ENCODE results near the gene ANKRD23. TPM values are rescaled to one million over a fixed set of nuclear protein-coding genes. Genes with fewer than 3 reads are reported as not detected.

ANKRD23 gene
- total RNA-seq, 1 donor, result 1.3 TPM

DNA sequence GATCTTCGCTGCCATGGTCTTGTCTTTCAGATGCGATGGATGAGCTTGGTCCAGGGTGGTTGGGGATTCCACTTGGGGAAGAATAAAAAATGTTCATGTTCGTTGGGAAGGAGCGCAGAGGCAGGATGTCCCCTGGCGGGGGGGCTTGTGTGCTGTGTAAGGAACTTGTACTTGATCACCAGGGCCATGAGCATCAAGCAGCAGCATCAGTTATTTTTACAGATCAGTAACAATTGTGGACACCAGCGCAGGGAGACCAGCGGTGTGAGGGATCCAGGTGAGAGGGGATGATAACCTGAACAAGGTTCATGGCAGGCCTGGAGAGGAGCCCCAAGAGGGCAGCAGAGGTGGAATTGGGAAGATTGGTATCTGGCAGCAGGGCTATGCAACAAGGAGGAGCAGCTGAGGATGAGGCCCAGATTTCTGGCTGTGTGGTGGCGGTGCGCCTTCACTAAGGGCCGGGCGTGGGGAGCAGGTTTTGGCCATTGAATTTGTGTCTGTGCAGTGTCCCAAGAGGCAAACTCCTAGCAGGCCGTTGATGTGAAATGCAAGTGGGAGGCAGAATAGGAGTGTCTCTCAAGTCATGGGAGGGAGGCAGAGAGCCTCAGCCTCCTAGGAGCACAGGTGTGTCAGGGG, 23.8 kb downstream of the ANKRD23 start:
- TF ChIP-seq, protein P1, sequence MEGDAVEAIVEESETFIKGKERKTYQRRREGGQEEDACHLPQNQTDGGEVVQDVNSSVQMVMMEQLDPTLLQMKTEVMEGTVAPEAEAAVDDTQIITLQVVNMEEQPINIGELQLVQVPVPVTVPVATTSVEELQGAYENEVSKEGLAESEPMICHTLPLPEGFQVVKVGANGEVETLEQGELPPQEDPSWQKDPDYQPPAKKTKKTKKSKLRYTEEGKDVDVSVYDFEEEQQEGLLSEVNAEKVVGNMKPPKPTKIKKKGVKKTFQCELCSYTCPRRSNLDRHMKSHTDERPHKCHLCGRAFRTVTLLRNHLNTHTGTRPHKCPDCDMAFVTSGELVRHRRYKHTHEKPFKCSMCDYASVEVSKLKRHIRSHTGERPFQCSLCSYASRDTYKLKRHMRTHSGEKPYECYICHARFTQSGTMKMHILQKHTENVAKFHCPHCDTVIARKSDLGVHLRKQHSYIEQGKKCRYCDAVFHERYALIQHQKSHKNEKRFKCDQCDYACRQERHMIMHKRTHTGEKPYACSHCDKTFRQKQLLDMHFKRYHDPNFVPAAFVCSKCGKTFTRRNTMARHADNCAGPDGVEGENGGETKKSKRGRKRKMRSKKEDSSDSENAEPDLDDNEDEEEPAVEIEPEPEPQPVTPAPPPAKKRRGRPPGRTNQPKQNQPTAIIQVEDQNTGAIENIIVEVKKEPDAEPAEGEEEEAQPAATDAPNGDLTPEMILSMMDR (IDR thresholded peaks at IDR 0.05; ENCODE audit: insufficient read depth, low read depth, low read length), result no peak
- no peak for DNase-seq (ENCODE audit: low read depth)
- H3K4me3 ChIP-seq (ENCODE audit: low read depth, low read length), result no peak overlapping the region

DNA sequence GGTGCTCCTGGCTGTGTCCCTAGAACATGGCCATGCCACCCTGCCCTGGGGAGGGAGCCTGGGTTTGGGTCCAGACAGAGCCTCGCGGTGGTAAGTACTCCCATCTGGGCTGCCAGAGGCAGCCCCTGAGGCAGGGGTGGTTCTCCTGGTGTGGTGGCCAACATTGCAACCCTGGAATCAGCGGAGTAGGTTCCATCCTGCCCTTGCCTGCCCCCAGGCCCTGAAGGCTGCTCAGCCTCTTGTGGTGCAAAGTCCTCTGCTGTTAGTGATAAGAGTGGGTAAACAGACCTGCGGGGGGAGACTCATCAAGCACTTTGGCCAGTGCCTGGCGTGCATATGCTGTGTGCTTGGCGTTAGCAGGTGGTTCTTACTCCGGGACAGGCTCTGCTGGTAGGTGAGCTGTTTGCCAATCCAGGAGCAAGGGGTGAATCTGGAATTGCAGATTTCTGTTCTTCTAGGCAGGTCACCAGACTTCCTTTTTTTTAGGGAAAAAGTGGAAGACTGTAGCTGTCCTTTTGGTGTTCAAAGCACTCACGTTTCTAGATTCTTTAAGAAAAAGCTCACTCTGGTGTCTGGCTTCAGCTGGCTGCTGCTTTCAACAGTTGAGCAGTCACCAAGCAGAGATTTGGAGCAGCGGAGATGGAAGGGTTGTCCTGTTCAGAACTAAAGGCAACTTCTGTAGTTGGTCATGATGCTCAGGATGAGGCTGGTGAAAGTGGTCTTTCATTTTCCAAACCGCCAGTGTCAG, 24.5 kb downstream of the ANKRD23 start:
- TF ChIP-seq, protein P1 (IDR thresholded peaks at IDR 0.05; ENCODE audit: insufficient read depth, low read depth, low read length), result no peak

DNA sequence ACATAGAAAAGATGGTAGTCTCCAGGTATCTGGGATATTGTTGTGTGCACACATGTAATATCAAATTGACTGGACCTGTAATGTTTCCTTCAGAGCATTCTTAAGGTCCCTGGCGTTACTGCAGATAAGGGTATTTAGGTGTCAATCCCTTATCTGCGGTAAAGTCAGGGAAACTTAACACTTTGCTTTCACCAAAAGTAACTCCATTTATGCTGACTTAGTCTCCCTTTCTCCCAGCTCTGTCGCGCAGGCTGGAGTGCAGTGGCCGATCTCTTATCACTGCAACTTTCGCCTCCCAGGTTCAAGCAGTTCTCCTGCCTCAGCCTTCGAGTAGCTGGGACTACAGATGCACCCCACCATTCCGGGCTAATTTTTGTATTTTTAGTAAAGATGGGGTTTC, 25.9 kb downstream of the ANKRD23 start:
- TF ChIP-seq, protein P1 (IDR thresholded peaks at IDR 0.05; ENCODE audit: insufficient read depth, low read depth, low read length), result no peak
- peak overlapping the region; percentile 63 for H3K4me3 ChIP-seq (ENCODE audit: low read depth, low read length)
- no peak for DNase-seq (ENCODE audit: low read depth)

More for the DNA sequence above, 24.5 kb downstream of the ANKRD23 start:
- DNase-seq (ENCODE audit: low read depth), result no peak
- H3K4me3 ChIP-seq (ENCODE audit: low read depth, low read length), result no peak overlapping the region

DNA sequence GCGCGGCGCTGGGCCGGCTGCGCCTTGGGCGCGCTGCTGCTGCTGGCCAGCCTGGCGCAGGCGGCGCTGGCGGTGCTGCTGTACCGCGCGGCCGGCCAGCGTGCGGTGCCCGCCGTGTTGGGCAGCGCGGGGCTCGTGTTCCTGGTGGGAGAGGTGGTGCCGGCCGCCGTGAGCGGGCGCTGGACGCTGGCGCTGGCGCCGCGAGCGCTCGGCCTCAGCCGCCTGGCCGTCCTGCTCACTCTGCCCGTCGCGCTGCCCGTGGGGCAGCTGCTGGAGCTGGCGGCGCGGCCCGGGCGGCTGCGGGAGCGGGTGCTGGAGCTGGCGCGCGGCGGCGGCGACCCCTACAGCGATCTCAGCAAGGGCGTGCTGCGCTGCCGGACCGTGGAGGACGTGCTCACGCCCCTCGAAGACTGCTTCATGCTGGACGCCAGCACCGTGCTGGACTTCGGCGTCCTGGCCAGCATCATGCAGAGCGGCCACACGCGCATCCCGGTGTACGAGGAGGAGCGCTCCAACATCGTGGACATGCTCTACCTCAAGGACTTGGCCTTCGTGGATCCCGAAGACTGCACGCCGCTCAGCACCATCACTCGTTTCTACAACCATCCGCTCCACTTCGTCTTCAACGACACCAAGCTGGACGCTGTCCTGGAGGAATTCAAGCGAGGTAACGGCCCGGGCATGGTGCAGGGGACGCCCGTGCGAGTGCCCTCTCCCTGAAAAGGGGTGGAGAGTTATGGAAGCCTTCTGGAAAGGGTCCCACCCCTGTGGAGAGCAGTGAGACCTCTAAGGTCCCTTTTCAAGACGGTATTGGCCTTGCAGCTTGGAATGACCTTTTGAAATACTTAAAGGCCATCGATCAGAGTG, 26.8 kb downstream of the ANKRD23 start:
- TF ChIP-seq, protein P1 (IDR thresholded peaks at IDR 0.05; ENCODE audit: insufficient read depth, low read depth, low read length), result no peak
- peak overlapping the region; percentile 63 for H3K4me3 ChIP-seq (ENCODE audit: low read depth, low read length)
- peak; percentile 26 for DNase-seq (ENCODE audit: low read depth)

DNA sequence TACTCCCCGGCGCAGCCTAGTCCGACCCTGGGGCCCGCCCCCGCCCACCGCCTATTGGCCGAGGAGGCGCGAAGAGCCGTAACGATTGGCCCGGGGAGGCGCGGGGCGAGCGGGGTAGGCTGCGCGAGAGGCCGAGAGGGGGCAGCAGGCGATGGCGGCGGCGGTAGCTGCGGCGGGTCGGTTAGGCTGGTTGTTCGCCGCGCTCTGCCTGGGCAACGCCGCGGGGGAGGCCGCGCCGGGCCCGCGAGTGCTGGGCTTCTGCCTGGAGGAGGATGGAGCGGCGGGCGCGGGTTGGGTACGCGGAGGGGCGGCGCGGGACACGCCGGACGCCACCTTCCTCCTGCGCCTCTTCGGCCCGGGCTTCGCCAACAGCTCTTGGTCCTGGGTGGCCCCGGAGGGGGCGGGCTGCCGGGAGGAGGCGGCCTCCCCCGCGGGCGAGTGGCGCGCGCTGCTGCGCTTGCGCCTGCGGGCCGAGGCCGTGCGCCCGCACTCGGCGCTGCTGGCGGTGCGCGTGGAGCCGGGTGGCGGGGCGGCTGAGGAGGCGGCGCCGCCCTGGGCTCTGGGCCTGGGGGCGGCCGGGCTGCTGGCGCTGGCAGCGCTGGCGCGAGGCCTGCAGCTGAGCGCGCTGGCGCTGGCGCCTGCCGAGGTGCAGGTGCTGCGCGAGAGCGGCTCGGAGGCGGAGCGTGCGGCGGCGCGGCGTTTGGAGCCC, 27.5 kb downstream of the ANKRD23 start, which contains the start of gene CNNM3:
Gene CNNM3 (plus strand): TSS at position 142 of the 709 bp plus-strand sequence. CDS start 10 bp downstream, at position 152.
- DNase-seq (ENCODE audit: low read depth), result peak; percentile 94
- TF ChIP-seq, protein P1 (IDR thresholded peaks at IDR 0.05; ENCODE audit: insufficient read depth, low read depth, low read length), result peak; percentile 52
- H3K4me3 ChIP-seq (ENCODE audit: low read depth, low read length), result peak within 1 kb of the TSS; percentile 68

Data from fibroblast of villous mesenchyme (primary cell).